Measurements from ENCODE around the gene ZNF629.

- TF ChIP-seq CTCF (IDR thresholded peaks at IDR 0.05) (no peak), EZH2 (IDR thresholded peaks at IDR 0.05) (no peak), EZH2phosphoT487 (IDR thresholded peaks at IDR 0.05) (no peak)
These were observed 19.1 kb downstream of the ZNF629 start for GRCh38 chr16:30767767-30768465.

All from neural progenitor cell (in vitro differentiated cells).